B cell (primary cell): ENCODE results near the gene MYH10. TPM values are rescaled to one million over a fixed set of nuclear protein-coding genes. Genes with fewer than 3 reads are reported as not detected.

Experiments
- ATAC-seq: fragments of 200-7000 bp; cut with Tn5 transposase; one replicate; pipeline ENCODE4 v1.10.0; 2021; ENCODE audit warnings: low read depth, mild to moderate bottlenecking, moderate number of reproducible peaks, moderate library complexity
- CTCF ChIA-PET: fragments of 350-600 bp; sonication (Branson Sonifier 250); formaldehyde crosslinking; loops from one replicate; lab custom pipeline; 2021; ENCODE audit warnings: antibody characterized with exemption, inconsistent platforms; lab: Charles Lee
- POLR2A ChIA-PET: fragments of 350-600 bp; sonication (Branson Sonifier 250); formaldehyde crosslinking; loops from one replicate; lab custom pipeline; 2021; ENCODE audit warnings: antibody characterized with exemption; lab: Charles Lee
- DNase-seq: peaks from one replicate; pipeline ENCODE4 v3.0.0; 2013
- H2AFZ ChIP-seq: 2 replicates; pipeline ENCODE4 v1.6.1; 2012; ENCODE audit warnings: mild to moderate bottlenecking, low read depth, low read length; ENCODE audit not compliant: insufficient read depth, poor library complexity, severe bottlenecking
- H3K27ac ChIP-seq, 2 donors: 1 replicate in 1 of 2; 2 replicates in 1 of 2; pipeline ENCODE4 v1.5.1; 2012 to 2013; ENCODE audit warnings: low read length in 2 of 2, mild to moderate bottlenecking in 2 of 2, moderate library complexity in 1 of 2
- H3K27me3 ChIP-seq, 4 experiments: fragments of 200-600 bp in 1 of 4; sonication (generic) in 1 of 4; replicated peaks in 1 of 4; 1 replicate in 2 of 4; 2 replicates in 2 of 4; pipeline versions ENCODE4 v1.6.1 to v1.7.0; 2013 to 2016; ENCODE audit warnings: low read length in 3 of 4, mild to moderate bottlenecking in 2 of 4, mixed read lengths in 1 of 4, moderate library complexity in 1 of 4; ENCODE audit not compliant: insufficient read depth in 4 of 4, control insufficient read depth in 3 of 4; ENCODE audit errors: control extremely low read depth in 1 of 4
- H3K36me3 ChIP-seq, 2 experiments: replicated peaks in 1 of 2; 1 replicate in 1 of 2; 2 replicates in 1 of 2; pipeline versions ENCODE4 v1.6.1 to v1.7.1; 2013; ENCODE audit warnings: low read length in 1 of 2; ENCODE audit not compliant: insufficient read depth in 2 of 2, control insufficient read depth in 1 of 2; ENCODE audit errors: control extremely low read depth in 1 of 2, extremely low read depth in 1 of 2
- H3K4me1 ChIP-seq, 2 donors: fragments of 200-600 bp in 1 of 2; sonication (generic) in 1 of 2; 1 replicate in 1 of 2; 2 replicates in 1 of 2; pipeline versions ENCODE4 v1.5.1 to v1.6.1; 2013 to 2017; ENCODE audit warnings: low read length in 2 of 2; ENCODE audit not compliant: control insufficient read depth in 2 of 2, insufficient read depth in 2 of 2
- H3K4me2 ChIP-seq: replicated peaks from 2 replicates; pipeline ENCODE3; 2012; ENCODE audit warnings: mild to moderate bottlenecking, low read depth, low read length; ENCODE audit not compliant: poor library complexity, severe bottlenecking
- H3K4me3 ChIP-seq, 5 experiments: fragments of 200-600 bp in 1 of 5; sonication (generic) in 1 of 5; 1 replicate in 3 of 5; 2 replicates in 2 of 5; pipeline versions ENCODE4 v1.5.1 to v1.7.0; 2011 to 2016; ENCODE audit warnings: low read length in 4 of 5, mild to moderate bottlenecking in 4 of 5, low read depth in 2 of 5, control low read depth in 1 of 5, moderate library complexity in 1 of 5; ENCODE audit not compliant: insufficient read depth in 1 of 5; ENCODE audit errors: control extremely low read depth in 1 of 5, extremely low read depth in 1 of 5
- H3K79me2 ChIP-seq: fragments of 200-600 bp; sonication (generic); one replicate; pipeline ENCODE4 v1.6.0; 2016; ENCODE audit warnings: low read length; ENCODE audit not compliant: control insufficient read depth, insufficient read depth
- H3K9ac ChIP-seq: fragments of 200-600 bp; sonication (generic); 2 replicates; pipeline ENCODE4 v1.6.1; 2017; ENCODE audit warnings: mild to moderate bottlenecking, low read length, moderate library complexity
- H3K9me3 ChIP-seq, 3 donors: one replicate each; pipeline versions ENCODE4 v1.6.1 to v1.7.1; 2013; ENCODE audit warnings: low read length in 2 of 3; ENCODE audit not compliant: control insufficient read depth in 2 of 3, insufficient read depth in 1 of 3; ENCODE audit errors: control extremely low read depth in 1 of 3
- H4K20me1 ChIP-seq: 2 replicates; pipeline ENCODE4 v1.6.0; 2012; ENCODE audit warnings: mild to moderate bottlenecking, low read length; ENCODE audit not compliant: insufficient read depth, control insufficient read depth, poor library complexity, severe bottlenecking
- H3K27ac Mint-ChIP-seq: one replicate; pipeline ENCODE4 v1.8.0; 2021; ENCODE audit warnings: mixed read lengths
- H3K27me3 Mint-ChIP-seq: one replicate; pipeline ENCODE4 v1.8.0; 2021; ENCODE audit warnings: mixed read lengths
- H3K4me1 Mint-ChIP-seq: one replicate; pipeline ENCODE4 v1.8.0; 2021; ENCODE audit warnings: mixed read lengths
- H3K4me3 Mint-ChIP-seq: one replicate; pipeline ENCODE4 v1.8.0; 2021; ENCODE audit warnings: mixed read lengths
- H3K9me3 Mint-ChIP-seq: one replicate; pipeline ENCODE4 v1.8.0; 2022; ENCODE audit warnings: mixed read lengths; ENCODE audit not compliant: insufficient read depth
- CTCF ChIP-seq: fragments of 200-600 bp; IDR thresholded peaks from one replicate; pipeline ENCODE4 v1.8.0; 2022; ENCODE audit warnings: antibody characterized with exemption, mild to moderate bottlenecking
- EZH2 ChIP-seq: IDR thresholded peaks from 2 replicates; pipeline ENCODE4 v1.6.1; 2012; ENCODE audit warnings: borderline replicate concordance, low read depth, mild to moderate bottlenecking, moderate library complexity, low read length; ENCODE audit not compliant: insufficient read depth, poor library complexity, severe bottlenecking
- WGBS: methylation state at CpG from one replicate; pipeline ENCODE4 v1.1.5; 2013; ENCODE audit warnings: missing lambda C conversion rate; ENCODE audit not compliant: insufficient coverage; 5-methylcytosine and 5-hydroxymethylcytosine counted together
- intact Hi-C: fragments of 100-400 bp; cut with micrococcal nuclease; formaldehyde crosslinking; loops from one replicate; pipeline ENCODE4 v1.10.0; 2022
- polyA plus RNA-seq: library from polyadenylated mRNA; depleted of rRNA; stranded (reverse); fragments of >200 nt; gene quantifications from 2 replicates; pipeline ENCODE4 v1.2.3, GENCODE V29; 2012
- total RNA-seq, 2 donors: library from RNA; stranded (reverse); fragments of 120-200 nt in 1 of 2; gene quantifications; 1 replicate in 1 of 2; 2 replicates in 1 of 2; pipeline versions ENCODE4 v1.2.3 to v1.2.4, GENCODE V29; 2013 to 2022

MYH10 gene
- total and polyA plus RNA-seq, 2 donors (not counting 1 experiment from before 2014, with no cell fraction given): 0.04 to 1.7 TPM

- CTCF ChIA-PET: no interaction called here
- no peaks in the 10 kb centered on the region for H3K9me3 ChIP-seq
- TF ChIP-seq CTCF: no peak
- no peak for TF ChIP-seq EZH2
- no peak overlapping the region for H3K9ac ChIP-seq
- H3K4me2 ChIP-seq: no peak overlapping the region
- Mint-ChIP-seq H3K27ac (no peak overlapping the region), H3K4me3 (no peak overlapping the region), H3K4me1 (no peaks in the 10 kb centered on the region), H3K27me3 (no peaks in the 10 kb centered on the region), H3K9me3 (no peaks in the 10 kb centered on the region)
- 97% methylated on average over 12 of the region's 12 CpGs for whole genome bisulfite sequencing
- intact Hi-C loops: no loop called here
- H3K79me2 ChIP-seq: no peaks in the 10 kb centered on the region
- DNase-seq (no peak), ATAC-seq (no peak)
- peaks cover 34% of the 10 kb centered on the region for H4K20me1 ChIP-seq
- no peak overlapping the region for H2AFZ ChIP-seq
- H3K27me3 ChIP-seq: no peaks in the 10 kb centered on the region
- peaks cover 2 to 77% of the 10 kb centered on the region in 2 experiments for H3K36me3 ChIP-seq
- no peak overlapping the region for H3K4me3 ChIP-seq
- H3K4me1 ChIP-seq: no peaks in the 10 kb centered on the region
- POLR2A ChIA-PET: no interaction called here
- H3K27ac ChIP-seq: no peak overlapping the region
These were observed 160.6 kb downstream of the MYH10 start for GRCh38 chr17:8469964-8470363.

- H3K27me3 Mint-ChIP-seq: no peaks in the 10 kb centered on the region
- Histone ChIP-seq H3K27me3 (no peaks in the 10 kb centered on the region), H3K27ac (no peak overlapping the region), H3K4me1 (no peaks in the 10 kb centered on the region), H3K4me2 (no peak overlapping the region), H4K20me1 (peaks cover 43% of the 10 kb centered on the region), H3K36me3 (peaks cover 2 to 77% of the 10 kb centered on the region in 2 experiments), H3K9me3 (no peaks in the 10 kb centered on the region), H3K4me3 (no peak overlapping the region), H3K9ac (no peak overlapping the region), H3K79me2 (peaks cover 9% of the 10 kb centered on the region), H2AFZ (no peak overlapping the region)
- no peaks in the 10 kb centered on the region for H3K4me1 Mint-ChIP-seq
- WGBS: 88% methylated on average over 3 of the region's 3 CpGs
- no peak overlapping the region for H3K4me3 Mint-ChIP-seq
- intact Hi-C loops: no loop called here
- POLR2A ChIA-PET: no interaction called here
- H3K27ac Mint-ChIP-seq: no peak overlapping the region
- DNase-seq (no peak), ATAC-seq (no peak)
- H3K9me3 Mint-ChIP-seq: no peaks in the 10 kb centered on the region
- TF ChIP-seq EZH2: no peak
- no peak for TF ChIP-seq CTCF
- CTCF ChIA-PET: no interaction called here
These were observed 161.5 kb downstream of the MYH10 start for GRCh38 chr17:8468980-8469379.
